ENCODE data around the gene GXYLT2.

GXYLT2 gene

GRCh38 chr3:72887705-72888545 lies at the start of gene GXYLT2:
GXYLT2 (plus strand) TSS chr3:72888046; CDS start chr3:72888234, 188 bp downstream.
- DNase-seq (ENCODE audit: low spot score) = peak; percentile 90

GRCh38 chr3:72839057-72839456 lies 48.8 kb upstream of the GXYLT2 start:
- no peak for DNase-seq (ENCODE audit: low spot score)

- DNase-seq (ENCODE audit: low spot score) = no peak
Observed at GRCh38 chr3:72844436-72844993, 43.3 kb upstream of the GXYLT2 start.

DNA sequence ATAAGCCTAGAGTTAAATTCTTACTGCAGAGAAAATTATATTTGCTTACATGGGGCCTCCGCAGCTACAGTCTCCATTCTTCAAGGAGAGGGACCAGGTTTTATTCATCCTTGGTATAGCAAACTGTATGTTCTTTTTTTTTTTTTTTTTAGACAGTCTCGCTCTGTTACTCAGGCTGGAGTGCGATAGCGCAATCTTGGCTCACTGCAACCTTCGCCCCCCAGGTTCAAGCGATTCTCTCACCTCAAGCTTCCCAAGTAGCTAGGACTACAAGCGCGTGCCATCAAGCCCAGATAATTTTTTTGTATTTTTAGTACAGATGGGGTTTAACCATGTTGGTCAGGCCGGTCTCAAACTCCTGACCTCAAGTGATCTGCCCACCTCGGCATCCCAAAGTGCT lies 41.7 kb upstream of the GXYLT2 start:
- DNase-seq (ENCODE audit: low spot score) = no peak

- DNase-seq (ENCODE audit: low spot score) = no peak
Observed at GRCh38 chr3:72847282-72847681, 40.6 kb upstream of the GXYLT2 start.

- peak; percentile 98 for DNase-seq (ENCODE audit: low spot score)
Observed at GRCh38 chr3:72847751-72848702, 39.8 kb upstream of the GXYLT2 start, which contains the start of gene SHQ1. SHQ1 (minus strand) TSS chr3:72848445; CDS start chr3:72848340, 105 bp downstream.

GRCh38 chr3:72848703-72849081 lies 39.2 kb upstream of the GXYLT2 start:
- DNase-seq (ENCODE audit: low spot score) = no peak

- no peak for DNase-seq (ENCODE audit: low spot score)
Observed at GRCh38 chr3:72855001-72855400, 32.8 kb upstream of the GXYLT2 start.

- DNase-seq (ENCODE audit: low spot score) = no peak
Observed at GRCh38 chr3:72860053-72860452, 27.8 kb upstream of the GXYLT2 start.

GRCh38 chr3:72860846-72861245 lies 27.0 kb upstream of the GXYLT2 start:
- DNase-seq (ENCODE audit: low spot score) = no peak

- no peak for DNase-seq (ENCODE audit: low spot score)
Observed at GRCh38 chr3:72862314-72863090, 25.3 kb upstream of the GXYLT2 start.

DNA sequence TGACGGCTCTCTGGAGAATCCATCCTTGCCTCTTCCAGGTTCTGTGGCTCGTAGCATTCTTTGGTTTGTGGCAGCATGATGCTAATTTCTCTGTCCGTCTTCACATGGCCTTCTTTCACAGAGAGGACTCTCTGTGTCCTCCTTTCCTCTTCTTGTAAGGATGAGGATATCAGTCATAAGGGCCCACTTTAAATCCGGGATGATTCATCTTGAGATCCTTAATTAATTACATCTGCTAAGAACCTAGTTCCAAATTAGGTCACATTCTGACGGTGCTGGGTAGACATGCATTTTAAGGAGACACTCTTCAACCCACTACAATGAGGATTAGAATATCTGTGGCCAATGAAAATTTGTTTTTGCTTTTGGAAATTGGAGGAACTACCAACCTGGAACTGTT lies 15.7 kb upstream of the GXYLT2 start:
- no peak for DNase-seq (ENCODE audit: low spot score)

GRCh38 chr3:72887343-72887704 lies 522 bp upstream of the GXYLT2 start:
- no peak for DNase-seq (ENCODE audit: low spot score)

- peak; percentile 39 for DNase-seq (ENCODE audit: low spot score)
Observed at GRCh38 chr3:72888546-72889309, 882 bp downstream of the GXYLT2 start.

DNA sequence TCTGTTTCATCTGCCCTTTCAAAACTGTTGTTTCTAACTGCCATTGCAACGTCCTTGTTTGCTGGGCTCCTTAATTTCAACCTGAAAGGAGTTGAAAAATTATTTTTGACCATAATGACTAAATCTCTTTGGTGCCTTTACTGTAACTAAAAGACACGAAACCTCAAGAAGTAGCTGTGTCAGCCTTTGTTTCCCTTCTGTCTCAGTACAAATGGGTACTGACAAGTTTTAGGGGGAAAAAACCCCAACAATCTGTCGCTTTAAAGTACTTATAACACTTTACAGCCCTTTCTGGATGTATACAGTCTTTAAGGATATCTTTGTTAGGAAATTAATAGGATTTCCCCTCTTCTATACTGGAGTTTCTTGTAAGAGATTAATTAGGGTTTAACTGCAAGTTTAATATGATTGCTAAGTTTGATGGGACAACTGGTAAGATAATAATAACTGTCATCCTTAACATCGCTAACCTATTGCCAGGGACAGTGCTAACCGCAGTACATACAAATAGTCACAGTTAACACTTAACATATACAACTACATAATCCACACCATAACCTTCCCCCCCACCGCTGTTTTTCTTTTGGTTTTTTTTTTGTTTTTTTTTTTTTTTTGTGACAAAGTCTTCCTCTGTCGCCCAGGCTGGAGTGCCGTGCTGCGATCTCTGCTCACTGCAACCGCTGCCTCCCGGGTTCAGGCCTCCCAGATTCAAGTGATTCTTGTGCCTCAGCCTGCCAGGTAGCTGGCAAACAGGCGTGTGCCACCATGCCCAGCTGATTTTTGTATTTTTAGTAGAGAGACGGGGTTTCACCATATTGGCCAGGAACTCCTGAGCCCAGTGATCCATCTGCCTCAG lies 1.7 kb downstream of the GXYLT2 start:
- DNase-seq (ENCODE audit: low spot score) = no peak

DNA sequence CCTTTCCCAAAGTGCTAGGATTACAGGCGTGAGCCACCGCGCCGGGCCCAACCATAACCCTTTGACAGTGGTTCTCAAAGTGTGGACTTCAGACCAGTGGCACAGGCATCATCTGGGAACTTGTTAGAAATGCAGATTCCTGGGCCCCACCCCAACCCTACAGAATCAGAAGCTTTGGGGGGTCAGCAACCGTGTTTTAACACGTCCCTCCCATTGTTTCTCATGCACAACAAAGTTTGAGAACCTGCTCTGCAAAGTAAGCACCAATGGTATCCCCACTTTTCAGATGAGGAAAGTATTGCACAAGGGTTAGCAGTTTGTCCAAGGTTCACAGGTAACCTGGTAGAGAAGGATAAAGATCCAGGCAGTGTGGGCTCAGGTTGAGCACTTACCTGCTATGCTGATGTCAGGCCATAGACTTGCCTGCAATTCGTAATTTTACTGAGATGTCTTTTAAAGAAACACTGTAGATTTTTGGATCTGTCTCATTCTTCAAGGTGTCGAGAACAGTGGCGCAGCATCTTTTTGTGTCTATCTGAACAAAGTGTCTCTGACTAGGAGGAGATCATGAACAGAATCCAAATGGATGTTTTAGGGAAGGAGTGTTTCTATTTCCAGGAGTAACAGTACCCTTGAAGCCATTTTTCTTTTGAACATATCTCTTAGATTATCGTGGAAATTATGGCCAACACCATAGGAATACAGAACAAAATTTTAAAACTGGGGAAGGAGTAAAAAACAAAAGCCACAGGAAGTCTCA lies 2.5 kb downstream of the GXYLT2 start:
- DNase-seq (ENCODE audit: low spot score) = no peak

DNA sequence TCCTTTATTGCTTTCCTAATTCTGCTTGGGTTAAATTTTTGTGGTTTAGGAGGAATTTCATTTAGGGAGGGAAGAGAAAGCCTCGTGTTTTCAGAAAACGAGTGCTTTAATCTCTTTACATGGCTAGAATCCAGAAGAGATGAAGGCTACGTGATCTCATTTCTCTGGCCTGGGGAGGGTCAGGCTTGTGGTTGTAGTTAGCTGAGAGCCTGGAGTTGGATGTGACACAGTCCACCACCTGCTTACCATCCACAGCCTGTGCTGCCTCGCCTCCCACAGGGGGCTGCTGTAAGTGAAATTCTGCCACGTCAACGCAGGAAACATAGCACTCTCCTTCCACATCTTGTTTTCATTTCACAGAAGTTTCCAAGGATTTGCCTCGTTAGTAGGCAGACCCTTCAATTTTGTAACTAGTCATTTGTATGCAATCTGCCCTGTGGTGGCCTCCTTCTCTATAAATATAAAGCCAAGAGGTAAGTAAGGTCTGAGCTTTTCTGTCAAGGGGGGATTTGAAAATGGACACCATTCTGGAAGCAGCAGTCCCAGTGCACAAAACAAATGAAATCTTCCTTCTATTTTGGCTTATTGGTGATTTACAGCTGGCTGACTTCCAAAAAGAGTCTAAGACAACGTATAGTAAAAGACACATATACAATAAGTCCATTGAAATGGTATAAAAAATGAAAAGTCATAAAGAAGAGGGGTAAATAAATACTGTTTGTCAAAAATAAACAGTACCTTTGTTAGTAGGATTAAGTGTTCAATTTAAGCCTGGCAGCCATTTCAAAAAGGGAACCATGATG lies 3.4 kb downstream of the GXYLT2 start:
- DNase-seq (ENCODE audit: low spot score) = peak; percentile 32

- peak; percentile 92 for DNase-seq (ENCODE audit: low spot score)
Observed at GRCh38 chr3:72892081-72892775, 4.4 kb downstream of the GXYLT2 start.
